H1 (cell line): ENCODE measurements around the gene PIAS3. TPM values are rescaled to one million over a fixed set of nuclear protein-coding genes. Genes with fewer than 3 reads are reported as not detected.
A peak's percentile ranks its signal among the peaks of the same experiment; 100 is the strongest.

ENCODE experiments used
- ATF2 ChIP-seq: IDR thresholded peaks from 2 replicates; pipeline ENCODE4 v1.6.1; 2012; ENCODE audit warnings: low read length, inconsistent platforms
- BACH1 ChIP-seq: IDR thresholded peaks from 2 replicates; pipeline ENCODE4 v1.6.1; 2012; ENCODE audit warnings: low read length, improper control_type of control experiment
- BCL11A ChIP-seq, 2 experiments: IDR thresholded peaks; one replicate each; pipeline ENCODE4 v1.6.1; 2011; ENCODE audit warnings: low read depth in 2 of 2, low read length in 2 of 2, mild to moderate bottlenecking in 2 of 2
- BRCA1 ChIP-seq: IDR thresholded peaks from 2 replicates; pipeline ENCODE4 v1.6.1; 2012; ENCODE audit warnings: low read depth, low read length, improper control_type of control experiment
- CEBPB ChIP-seq: IDR thresholded peaks from 2 replicates; pipeline ENCODE4 v1.6.1; 2012; ENCODE audit warnings: low read depth, low read length
- CHD1 ChIP-seq: IDR thresholded peaks from 2 replicates; pipeline ENCODE4 v1.6.1; 2012; ENCODE audit warnings: low read depth, low read length, improper control_type of control experiment
- CREB1 ChIP-seq: IDR thresholded peaks from 2 replicates; pipeline ENCODE4 v1.6.1; 2012; ENCODE audit warnings: inconsistent platforms
- CTBP2 ChIP-seq: IDR thresholded peaks from 2 replicates; pipeline ENCODE4 v1.7.0; 2011; ENCODE audit warnings: borderline replicate concordance, mild to moderate bottlenecking, moderate library complexity, mixed read lengths, low read length; ENCODE audit not compliant: insufficient read depth, insufficient read length
- HDAC6 ChIP-seq: IDR thresholded peaks from one replicate; pipeline ENCODE4 v1.7.1; 2012; ENCODE audit warnings: low read depth, mild to moderate bottlenecking, inconsistent platforms, low read length, moderate library complexity
- JUN ChIP-seq: IDR thresholded peaks from 2 replicates; pipeline ENCODE4 v1.6.1; 2011; ENCODE audit warnings: low read depth, mild to moderate bottlenecking, improper control_type of control experiment, low read length
- MAFK ChIP-seq: IDR thresholded peaks from 2 replicates; pipeline ENCODE4 v1.6.1; 2012; ENCODE audit warnings: low read depth, mild to moderate bottlenecking, improper control_type of control experiment, low read length
- MAX ChIP-seq: IDR thresholded peaks from 2 replicates; pipeline ENCODE4 v1.6.1; 2012; ENCODE audit warnings: inconsistent platforms
- POLR2A ChIP-seq, 2 experiments: IDR thresholded peaks; 1 replicate in 1 of 2; 2 replicates in 1 of 2; pipeline ENCODE4 v1.6.1; 2011; ENCODE audit warnings: low read depth in 2 of 2, low read length in 2 of 2, mild to moderate bottlenecking in 2 of 2; ENCODE audit errors: control extremely low read depth in 1 of 2
- RAD21 ChIP-seq, 2 experiments: IDR thresholded peaks in 1 of 2; conservative IDR thresholded peaks in 1 of 2; 2 replicates each; pipeline ENCODE4 v1.6.1; 2011; ENCODE audit warnings: low read depth in 2 of 2, low read length in 2 of 2, improper control_type of control experiment in 1 of 2, inconsistent platforms in 1 of 2, mild to moderate bottlenecking in 1 of 2, moderate library complexity in 1 of 2
- RNF2 ChIP-seq: fragments of 200-900, 300-1000 bp; sonication (generic); IDR thresholded peaks from 2 replicates; pipeline ENCODE4 v1.7.1; 2016; ENCODE audit warnings: borderline replicate concordance, low read depth, mild to moderate bottlenecking, antibody characterized with exemption, low read length; ENCODE audit not compliant: poor library complexity, severe bottlenecking; ENCODE audit errors: missing control alignments
- SIN3A ChIP-seq, 2 experiments: IDR thresholded peaks in 1 of 2; conservative IDR thresholded peaks in 1 of 2; 2 replicates each; pipeline ENCODE4 v1.6.1; 2011 to 2012; ENCODE audit warnings: low read length in 2 of 2, improper control_type of control experiment in 1 of 2, low read depth in 1 of 2, mild to moderate bottlenecking in 1 of 2
- SIX5 ChIP-seq: IDR thresholded peaks from 2 replicates; pipeline ENCODE4 v1.6.1; 2011; ENCODE audit warnings: mild to moderate bottlenecking, low read depth, low read length
- SP1 ChIP-seq: IDR thresholded peaks from 2 replicates; pipeline ENCODE4 v1.6.1; 2011; ENCODE audit warnings: low read depth, low read length
- SP2 ChIP-seq: IDR thresholded peaks from 2 replicates; pipeline ENCODE4 v1.6.1; 2012; ENCODE audit warnings: mild to moderate bottlenecking, low read length, inconsistent platforms
- TAF1 ChIP-seq: IDR thresholded peaks from 2 replicates; pipeline ENCODE4 v1.6.1; 2011; ENCODE audit warnings: mild to moderate bottlenecking, low read depth, low read length
- polyA plus RNA-seq, 7 experiments: library from polyadenylated mRNA; depleted of rRNA in 3 of 7; stranded (reverse) in 5 of 7; unstranded in 2 of 7; fragments of >200 nt in 5 of 7; fragments of 200-250 nt in 2 of 7; gene quantifications; 1 replicate in 5 of 7; 2 replicates in 1 of 7; 4 replicates in 1 of 7; pipeline versions ENCODE4 v1.2.1 to v1.2.3, GENCODE V29; 2011 to 2013; ENCODE audit warnings: missing spikeins in 2 of 7, mixed read lengths in 2 of 7
- total RNA-seq: library from RNA; stranded (reverse); fragmentation: NEBNext Ultra II Directional; extraction: Animal tissue kit (Norgen Biotek cat#: 25700); gene quantifications from 2 replicates; pipeline ENCODE4 v1.2.1, GENCODE V29; 2021
- TF ChIP-seq, protein P1 (sequence below): IDR thresholded peaks from 2 replicates; pipeline ENCODE4 v1.6.1; 2011; ENCODE audit warnings: low read depth, mild to moderate bottlenecking, low read length; ENCODE audit not compliant: insufficient read depth

Gene PIAS3
- total and polyA plus RNA-seq, 2 of the 8 experiments (the other 6 are each of a cell fraction or from before 2014, with no cell fraction given), result 36.7 to 49.9 TPM

DNA sequence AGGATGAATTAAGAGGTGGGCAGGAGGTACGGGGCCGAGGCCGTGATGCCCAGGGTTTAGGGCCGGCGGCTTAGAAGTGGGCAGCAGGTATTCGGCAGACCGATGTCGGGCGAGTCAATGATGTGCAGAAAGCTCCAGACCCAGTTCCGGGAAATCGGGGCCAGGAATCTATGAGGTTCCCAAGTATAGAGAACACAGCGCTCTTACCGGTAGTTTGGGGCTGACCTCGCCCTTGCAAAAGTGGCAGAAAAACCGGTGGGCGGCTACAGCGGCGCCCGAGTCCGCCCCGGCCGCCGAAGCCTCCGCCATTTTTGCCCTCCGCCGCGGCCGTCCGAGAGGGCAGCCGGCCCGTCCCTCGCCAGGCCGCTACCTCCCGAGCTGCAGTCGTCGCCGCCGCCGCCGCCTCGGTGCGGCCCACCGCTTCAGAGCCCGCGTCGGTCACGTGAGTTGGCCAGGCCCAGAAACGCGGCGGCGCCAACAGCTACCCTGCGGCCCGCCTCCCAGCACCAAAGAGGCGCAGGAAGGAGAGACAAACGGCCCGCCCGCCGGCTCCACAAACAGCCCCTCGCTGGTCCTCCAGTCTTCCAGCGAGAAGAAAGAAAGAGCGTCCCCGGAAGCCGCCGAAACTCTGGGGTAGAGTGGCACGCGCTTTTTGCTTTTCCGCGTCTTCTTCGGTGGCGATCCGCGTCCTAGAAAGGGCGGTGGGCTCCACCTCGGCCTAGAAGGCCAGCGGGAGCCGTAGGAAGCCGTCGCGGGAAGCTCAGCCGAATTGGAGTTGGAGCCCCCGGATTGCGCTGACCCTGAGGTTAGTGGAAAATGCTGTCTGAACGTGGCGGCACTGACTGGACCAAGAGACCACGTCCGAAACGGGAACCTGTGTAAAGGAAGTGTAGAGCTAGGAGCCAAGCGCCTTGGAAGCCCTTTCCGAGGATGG, 35.0 kb downstream of the PIAS3 start, which contains the start of the genes POLR3C and RNF115 (continued):
- TF ChIP-seq POLR2A (IDR thresholded peaks at IDR 0.05; ENCODE audit: control extremely low read depth in 1 of 2, low read depth in 2 of 2, low read length in 2 of 2) (peak in 1 of 2 experiments; percentile 69; a peak in 2 of 3 replicates), SP1 (no peak), SIN3A (conservative IDR thresholded peaks at IDR 0.05 in 1 of 2, IDR thresholded peaks at IDR 0.05 in 1 of 2; ENCODE audit: low read depth in 1 of 2, low read length in 2 of 2) (peak; percentile 63; a peak in 2 of 4 replicates), CEBPB (no peak), BCL11A (IDR thresholded peaks at IDR 0.05; ENCODE audit: low read depth in 2 of 2, low read length in 2 of 2) (no peak), BRCA1 (no peak), JUN (no peak), CHD1 (no peak), HDAC6 (no peak), BACH1 (no peak), RNF2 (no peak), CREB1 (no peak), MAX (peak; percentile 69), ATF2 (no peak), MAFK (no peak), RAD21 (IDR thresholded peaks at IDR 0.05 in 1 of 2, conservative IDR thresholded peaks at IDR 0.05 in 1 of 2; ENCODE audit: low read depth in 2 of 2, low read length in 2 of 2) (no peak), TAF1 (peak; percentile 86), SIX5 (no peak), SP2 (peak; percentile 88), CTBP2 (no peak)
- TF ChIP-seq, protein P1, sequence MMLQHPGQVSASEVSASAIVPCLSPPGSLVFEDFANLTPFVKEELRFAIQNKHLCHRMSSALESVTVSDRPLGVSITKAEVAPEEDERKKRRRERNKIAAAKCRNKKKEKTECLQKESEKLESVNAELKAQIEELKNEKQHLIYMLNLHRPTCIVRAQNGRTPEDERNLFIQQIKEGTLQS, result no peak
